Aorta (tissue), 5 donors: ENCODE measurements around the gene PRKD1. TPM values are rescaled to one million over a fixed set of nuclear protein-coding genes. Genes with fewer than 3 reads are reported as not detected.
"Not testable (repeated sequence)": the region's sequence is repeated elsewhere in the genome, so short reads cannot be mapped to it uniquely, and the experiment has no call there.

ENCODE experiments used
- ATAC-seq: fragments of 200-7000 bp; cut with Tn5 transposase; one replicate; pipeline ENCODE4 v1.9.1; 2022; ENCODE audit warnings: moderate library complexity; ENCODE audit not compliant: low FRiP score
- DNase-seq, 2 donors: peaks; one replicate each; pipeline ENCODE4 v3.0.0-alpha.2; 2020
- H3K27ac ChIP-seq, 2 donors: one replicate each; pipeline ENCODE4 v1.5.1; 2013; ENCODE audit warnings: low read length in 2 of 2, mild to moderate bottlenecking in 2 of 2, moderate library complexity in 2 of 2, control low read depth in 1 of 2, inconsistent platforms in 1 of 2, low read depth in 1 of 2
- H3K27me3 ChIP-seq, 2 donors: one replicate each; pipeline ENCODE4 v1.6.1; 2013; ENCODE audit warnings: control low read depth in 1 of 2, low read length in 1 of 2, mild to moderate bottlenecking in 1 of 2, moderate library complexity in 1 of 2; ENCODE audit not compliant: insufficient read depth in 2 of 2, control insufficient read depth in 1 of 2
- H3K36me3 ChIP-seq, 2 donors: one replicate each; pipeline ENCODE4 v1.6.1; 2013; ENCODE audit warnings: control low read depth in 1 of 2, low read length in 1 of 2, mild to moderate bottlenecking in 1 of 2; ENCODE audit not compliant: insufficient read depth in 2 of 2, control insufficient read depth in 1 of 2
- H3K4me1 ChIP-seq, 2 donors: one replicate each; pipeline ENCODE4 v1.6.1; 2013; ENCODE audit warnings: low read length in 2 of 2, control low read depth in 1 of 2, mild to moderate bottlenecking in 1 of 2, moderate library complexity in 1 of 2; ENCODE audit not compliant: insufficient read depth in 2 of 2, control insufficient read depth in 1 of 2
- H3K4me3 ChIP-seq, 2 donors: one replicate each; pipeline ENCODE4 v1.5.1; 2013; ENCODE audit warnings: low read length in 2 of 2, control low read depth in 1 of 2, mild to moderate bottlenecking in 1 of 2
- H3K9me3 ChIP-seq: one replicate; pipeline ENCODE4 v1.6.1; 2013; ENCODE audit warnings: mild to moderate bottlenecking, low read length; ENCODE audit not compliant: control insufficient read depth
- WGBS, 2 donors: extraction: QIAGEN DNeasy Blood & Tissue Kit; methylation state at CpG; one replicate each; pipeline ENCODE4 v1.1.7; 2013; 5-methylcytosine and 5-hydroxymethylcytosine counted together
- intact Hi-C, 2 donors: fragments of 100-400 bp; cut with DNase I; formaldehyde crosslinking; loops; one replicate each; pipeline versions ENCODE4 v1.14.2 to v1.15.0; 2022
- polyA plus RNA-seq, 2 donors: library from polyadenylated mRNA; stranded (reverse); fragments of 200-250 nt; gene quantifications; one replicate each; pipeline ENCODE4 v1.2.3, GENCODE V29; 2013
- total RNA-seq, 2 donors: library from RNA; stranded (reverse); fragmentation: NEBNext Ultra II Directional; extraction: Animal tissue kit (Norgen Biotek cat#: 25700); gene quantifications; one replicate each; pipeline ENCODE4 v1.2.1, GENCODE V29; 2021
- donor health status: healthy with polysubstance abuse.
- donor health status: Bipolar disorder and iron deficiency.
- donor health status: DM: no; HTN: no; CAD: no.
- donor health status: DM: no; HTN: no; CAD: no.
- donor health status: DM: yes; HTN: yes; CAD: no.

Gene PRKD1
- total and polyA plus RNA-seq, 4 donors: 6.9 to 27.9 (median 21.7) TPM

GRCh38 chr14:29856516-29856915 lies 71.1 kb downstream of the PRKD1 start:
- peak overlapping the region in 1 of 2 donors; percentile 67 for H3K27ac ChIP-seq
- H3K27me3 ChIP-seq: no peaks in the 10 kb centered on the region
- no peak overlapping the region for H3K4me3 ChIP-seq
- H3K36me3 ChIP-seq: no peaks in the 10 kb centered on the region
- H3K9me3 ChIP-seq: no peaks in the 10 kb centered on the region
- H3K4me1 ChIP-seq: peaks cover 2 to 13% of the 10 kb centered on the region in 2 donors
- intact Hi-C loops: no loop called here
- WGBS, 2 donors: 2 to 7% methylated on average over 4 of the region's 4 CpGs
- ATAC-seq (peak; percentile 60), DNase-seq (no peak)

GRCh38 chr14:29853691-29854090 lies 74.0 kb downstream of the PRKD1 start:
- WGBS, 2 donors: 93 to 100% methylated on average over 2 of the region's 2 CpGs
- DNase-seq: not testable (repeated sequence)

DNA sequence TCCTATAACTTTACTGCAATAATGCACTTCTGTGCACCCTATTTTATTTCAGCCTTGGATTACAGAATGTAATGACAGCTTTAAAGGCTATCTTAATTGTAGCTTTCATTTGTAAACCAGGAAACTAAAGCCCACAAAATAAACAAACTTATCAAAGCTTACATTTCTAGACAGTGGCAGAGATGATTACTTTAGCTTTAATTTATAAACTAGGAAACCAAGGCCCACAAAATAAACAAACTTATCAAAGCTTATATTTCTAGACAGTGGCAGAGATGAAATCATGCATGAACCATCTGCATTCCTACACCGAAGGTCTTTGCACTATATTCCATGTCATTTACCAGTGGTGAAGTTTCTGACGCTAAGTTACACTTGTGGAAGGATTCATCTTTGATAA lies 74.4 kb downstream of the PRKD1 start:
- Histone ChIP-seq H3K4me3 (no peak overlapping the region), H3K36me3 (no peaks in the 10 kb centered on the region), H3K27ac (no peak overlapping the region), H3K4me1 (peaks cover 2 to 16% of the 10 kb centered on the region in 2 donors), H3K9me3 (no peaks in the 10 kb centered on the region), H3K27me3 (no peaks in the 10 kb centered on the region)
- intact Hi-C loops: no loop called here
- DNase-seq (no peak), ATAC-seq (no peak)
- 70 to 73% methylated on average over 2 of the region's 2 CpGs for WGBS, 2 donors

More at GRCh38 chr14:29853691-29854090, 74.0 kb downstream of the PRKD1 start:
- H3K27ac ChIP-seq, H3K9me3 ChIP-seq, intact Hi-C loops, H3K36me3 ChIP-seq, H3K4me3 ChIP-seq, ATAC-seq, H3K27me3 ChIP-seq: not testable (repeated sequence)
- peaks cover 2 to 16% of the 10 kb centered on the region in 2 donors for H3K4me1 ChIP-seq

GRCh38 chr14:29851397-29851796 lies 76.2 kb downstream of the PRKD1 start:
- Histone ChIP-seq H3K9me3 (no peaks in the 10 kb centered on the region), H3K4me1 (peaks cover 2 to 10% of the 10 kb centered on the region in 2 donors), H3K4me3 (no peak overlapping the region), H3K27ac (no peak overlapping the region), H3K27me3 (no peaks in the 10 kb centered on the region), H3K36me3 (no peaks in the 10 kb centered on the region)
- no peak for ATAC-seq
- intact Hi-C loops: no loop called here
- no peak for DNase-seq
- WGBS, 2 donors: 49 to 51% methylated on average over 3 of the region's 3 CpGs

DNA sequence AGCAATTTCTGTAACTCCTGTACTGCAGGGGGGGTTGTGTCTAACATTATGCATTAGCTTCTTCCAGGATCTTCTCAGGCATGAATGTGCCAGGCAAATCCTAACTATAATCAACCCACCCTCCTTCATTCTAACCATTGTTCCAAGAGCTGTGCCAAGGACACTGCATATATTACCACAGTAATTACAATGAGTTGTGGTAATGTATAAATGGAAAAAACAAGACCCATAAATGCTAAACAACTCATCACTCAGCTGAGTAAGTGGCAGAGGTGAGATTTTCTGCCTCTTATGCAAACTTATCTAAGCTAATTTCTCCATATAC lies 80.6 kb downstream of the PRKD1 start:
- no peak overlapping the region for H3K27ac ChIP-seq
- no peaks in the 10 kb centered on the region for H3K27me3 ChIP-seq
- H3K4me1 ChIP-seq: peaks cover 4 to 11% of the 10 kb centered on the region in 2 donors
- no peaks in the 10 kb centered on the region for H3K36me3 ChIP-seq
- intact Hi-C loops: no loop called here
- DNase-seq: no peak
- no peaks in the 10 kb centered on the region for H3K9me3 ChIP-seq
- no peak for ATAC-seq
- H3K4me3 ChIP-seq: no peak overlapping the region

DNA sequence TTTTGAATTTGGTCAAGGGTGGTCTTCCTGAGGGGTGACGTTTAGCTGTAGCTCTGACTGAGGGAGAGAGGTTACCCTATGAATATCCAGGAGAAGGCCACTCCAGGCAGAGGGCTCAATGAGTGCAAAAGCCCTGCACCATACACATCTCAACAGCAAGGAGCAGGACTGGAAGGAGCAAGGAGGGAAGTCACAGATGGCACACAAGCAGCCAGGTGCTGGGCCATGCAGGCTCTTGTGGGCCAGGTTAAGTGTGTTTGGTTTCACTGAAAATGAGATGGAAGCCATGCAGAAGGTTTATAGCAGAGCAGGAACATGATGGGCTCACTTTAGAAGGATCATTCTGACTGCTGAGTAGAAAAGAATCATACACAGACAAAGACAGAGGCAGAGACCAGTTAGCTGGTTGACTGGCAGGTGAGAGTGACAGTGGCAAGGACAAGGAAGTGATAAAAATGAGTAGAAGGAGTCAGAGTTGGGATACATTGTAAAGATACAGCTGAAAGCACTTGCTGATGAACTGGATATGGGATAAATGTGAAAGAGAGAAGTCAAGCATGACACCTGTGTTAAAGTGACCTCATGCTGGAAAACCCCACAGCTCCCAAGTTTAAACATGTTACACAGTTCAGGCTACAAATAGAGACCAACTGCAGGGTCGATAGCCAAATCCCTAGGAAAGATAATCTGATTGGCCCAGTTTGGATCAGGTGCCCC lies 81.2 kb downstream of the PRKD1 start:
- Histone ChIP-seq H3K9me3 (no peaks in the 10 kb centered on the region), H3K27me3 (no peaks in the 10 kb centered on the region), H3K36me3 (no peaks in the 10 kb centered on the region), H3K27ac (no peak overlapping the region), H3K4me3 (no peak overlapping the region), H3K4me1 (peaks cover 4 to 11% of the 10 kb centered on the region in 2 donors)
- ATAC-seq (no peak), DNase-seq (no peak)
- intact Hi-C loops: no loop called here
- 60 to 69% methylated on average over 2 of the region's 2 CpGs for WGBS, 2 donors

DNA sequence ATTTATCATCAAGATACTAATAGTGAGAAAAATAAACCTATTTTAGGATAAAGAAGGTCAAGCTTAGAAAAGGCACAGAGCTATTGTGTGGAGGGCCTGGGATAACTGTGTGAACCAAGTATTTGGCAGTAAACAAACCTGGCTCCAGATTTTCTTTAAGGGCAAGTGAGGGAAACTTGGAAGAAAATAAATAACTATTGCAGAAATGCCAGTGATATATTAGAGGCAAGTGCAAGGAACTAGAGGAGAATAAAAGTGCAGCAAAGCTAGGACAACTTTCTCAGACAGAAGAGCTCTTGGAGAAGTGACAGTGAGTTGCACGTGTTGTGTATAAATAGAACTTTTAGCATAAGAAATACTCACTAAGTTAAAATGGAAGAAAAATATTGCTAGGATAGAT lies 83.7 kb downstream of the PRKD1 start:
- intact Hi-C loops: no loop called here
- Histone ChIP-seq H3K4me3 (no peak overlapping the region), H3K27me3 (no peaks in the 10 kb centered on the region), H3K36me3 (no peaks in the 10 kb centered on the region), H3K4me1 (peaks cover 4 to 8% of the 10 kb centered on the region in 2 donors), H3K27ac (no peak overlapping the region), H3K9me3 (peaks cover 2% of the 10 kb centered on the region)
- DNase-seq (no peak), ATAC-seq (no peak)
- 19 to 39% methylated on average over 1 of the region's 1 CpG for WGBS, 2 donors

GRCh38 chr14:29842228-29842627 lies 85.4 kb downstream of the PRKD1 start:
- H3K27me3 ChIP-seq: no peaks in the 10 kb centered on the region
- H3K27ac ChIP-seq: no peak overlapping the region
- DNase-seq: no peak
- intact Hi-C loops: no loop called here
- no peak for ATAC-seq
- peaks cover 2% of the 10 kb centered on the region for H3K9me3 ChIP-seq
- no peaks in the 10 kb centered on the region for H3K36me3 ChIP-seq
- peaks cover 4 to 8% of the 10 kb centered on the region in 2 donors for H3K4me1 ChIP-seq
- 40 to 90% methylated on average over 1 of the region's 1 CpG for WGBS, 2 donors
- H3K4me3 ChIP-seq: no peak overlapping the region

DNA sequence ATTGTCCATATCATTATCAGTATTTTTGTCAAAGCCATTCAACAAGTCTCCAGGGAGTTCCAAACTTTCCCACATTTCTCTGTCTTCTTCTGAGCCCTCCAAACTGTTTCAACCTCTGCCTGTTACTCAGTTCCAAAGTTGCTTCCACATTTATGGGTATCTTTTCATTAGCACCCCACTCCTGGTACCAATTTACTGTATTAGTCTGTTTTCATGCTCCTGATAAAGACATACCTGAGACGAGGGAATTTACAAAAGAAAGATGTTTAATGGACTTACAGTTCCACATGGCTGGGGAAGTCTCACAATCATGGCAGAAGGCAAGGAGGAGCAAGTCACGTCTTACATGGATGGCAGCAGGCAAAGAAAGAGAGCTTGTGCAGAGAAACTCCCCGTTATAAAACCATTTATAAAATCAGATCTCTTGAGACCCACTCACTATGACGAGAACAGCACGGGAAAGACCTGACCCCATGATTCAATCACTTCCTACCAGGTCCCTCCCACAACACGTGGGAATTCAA lies 87.2 kb downstream of the PRKD1 start:
- H3K4me1 ChIP-seq, H3K27ac ChIP-seq, DNase-seq, H3K4me3 ChIP-seq, intact Hi-C loops, ATAC-seq, H3K27me3 ChIP-seq, H3K9me3 ChIP-seq, H3K36me3 ChIP-seq: not testable (repeated sequence)
- 97 to 98% methylated on average over 6 of the region's 6 CpGs for WGBS, 2 donors
